ENCODE measurements around the gene SCIMP. TPM values are rescaled to one million over a fixed set of nuclear protein-coding genes. Genes with fewer than 3 reads are reported as not detected.
"Not testable (repeated sequence)": the region's sequence is repeated elsewhere in the genome, so short reads cannot be mapped to it uniquely, and the experiment has no call there.

Gene SCIMP
- total and polyA plus RNA-seq, 12 donors, result 0.11 to 9.7 (median 0.73) TPM

DNA sequence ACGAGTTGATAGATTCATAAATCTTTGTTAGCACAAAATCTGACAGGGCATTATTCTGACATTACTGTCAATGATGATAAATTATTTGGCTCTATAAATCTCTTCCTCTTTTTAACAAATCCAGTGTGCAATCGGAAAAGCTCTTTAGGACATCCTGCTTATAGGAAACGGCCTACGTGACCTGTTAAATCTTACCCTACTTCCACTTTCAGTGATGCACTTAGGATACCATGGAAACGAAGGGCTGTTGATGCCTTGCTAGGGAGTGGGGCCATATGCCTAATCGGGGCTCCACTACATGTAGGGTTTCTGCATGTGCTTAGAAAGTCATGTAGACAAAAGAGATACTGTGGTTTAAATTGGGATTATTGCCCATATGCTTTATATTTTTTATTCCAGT is 70.2 kb downstream of the SCIMP start:
- peak in 1 of 8 donors; percentile 44 for ATAC-seq
- intact Hi-C loops (cut with DNase I), result no loop called here
- 75 to 78% methylated on average over 6 of the region's 6 CpGs for WGBS, 2 donors
- TF ChIP-seq, protein P1, sequence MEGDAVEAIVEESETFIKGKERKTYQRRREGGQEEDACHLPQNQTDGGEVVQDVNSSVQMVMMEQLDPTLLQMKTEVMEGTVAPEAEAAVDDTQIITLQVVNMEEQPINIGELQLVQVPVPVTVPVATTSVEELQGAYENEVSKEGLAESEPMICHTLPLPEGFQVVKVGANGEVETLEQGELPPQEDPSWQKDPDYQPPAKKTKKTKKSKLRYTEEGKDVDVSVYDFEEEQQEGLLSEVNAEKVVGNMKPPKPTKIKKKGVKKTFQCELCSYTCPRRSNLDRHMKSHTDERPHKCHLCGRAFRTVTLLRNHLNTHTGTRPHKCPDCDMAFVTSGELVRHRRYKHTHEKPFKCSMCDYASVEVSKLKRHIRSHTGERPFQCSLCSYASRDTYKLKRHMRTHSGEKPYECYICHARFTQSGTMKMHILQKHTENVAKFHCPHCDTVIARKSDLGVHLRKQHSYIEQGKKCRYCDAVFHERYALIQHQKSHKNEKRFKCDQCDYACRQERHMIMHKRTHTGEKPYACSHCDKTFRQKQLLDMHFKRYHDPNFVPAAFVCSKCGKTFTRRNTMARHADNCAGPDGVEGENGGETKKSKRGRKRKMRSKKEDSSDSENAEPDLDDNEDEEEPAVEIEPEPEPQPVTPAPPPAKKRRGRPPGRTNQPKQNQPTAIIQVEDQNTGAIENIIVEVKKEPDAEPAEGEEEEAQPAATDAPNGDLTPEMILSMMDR (IDR thresholded peaks at IDR 0.05), result no peak
- DNase-seq, result no peak
- no peak overlapping the region for H3K27ac ChIP-seq
- no peaks in the 10 kb centered on the region for H3K36me3 ChIP-seq
- H3K4me3 ChIP-seq, result no peak overlapping the region
- H3K9me3 ChIP-seq, result no peaks in the 10 kb centered on the region
- peaks cover 0 to 14% (median 0%) of the 10 kb centered on the region in 9 donors for H3K4me1 ChIP-seq
- H3K27me3 ChIP-seq, result no peaks in the 10 kb centered on the region

DNA sequence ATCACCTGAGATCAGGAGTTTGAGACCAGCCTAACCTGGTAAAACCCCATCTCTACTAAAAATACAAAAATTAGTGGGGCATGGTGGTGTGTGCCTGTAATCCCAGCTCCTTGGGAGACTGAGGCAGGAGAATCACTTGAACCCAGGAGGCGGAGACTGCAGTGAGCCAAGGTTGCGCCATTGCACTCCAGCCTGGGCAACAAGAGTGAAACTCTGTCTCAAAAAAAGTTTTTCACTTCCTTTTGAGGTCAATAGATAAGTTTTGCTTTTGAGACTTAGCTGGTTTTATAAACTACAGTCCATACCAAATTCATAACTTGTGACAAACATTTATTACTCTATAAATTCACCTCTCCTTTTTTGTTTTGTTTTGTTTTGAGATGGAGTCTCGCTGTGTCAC is 72.9 kb downstream of the SCIMP start:
- peaks cover 0 to 14% (median 0%) of the 10 kb centered on the region in 9 donors for H3K4me1 ChIP-seq
- H3K36me3 ChIP-seq; intact Hi-C loops (cut with DNase I); H3K4me3 ChIP-seq; ATAC-seq; H3K9me3 ChIP-seq; H3K27ac ChIP-seq; H3K27me3 ChIP-seq; DNase-seq: not testable (repeated sequence)
- WGBS, 2 donors, result 85 to 90% methylated on average over 3 of the region's 3 CpGs

- ATAC-seq; H3K4me1 ChIP-seq; H3K4me3 ChIP-seq; intact Hi-C loops (cut with DNase I); H3K27me3 ChIP-seq; DNase-seq; H3K27ac ChIP-seq; H3K36me3 ChIP-seq; H3K9me3 ChIP-seq: not testable (repeated sequence)
- WGBS, 2 donors, result 87 to 91% methylated on average over 1 of the region's 1 CpG
Observed at GRCh38 chr17:5160702-5161101, 74.0 kb downstream of the SCIMP start.

Other genes with a start within 250 kb of the SCIMP start
- 10 to 100 TPM; 26.0 to 42.0 (median 33.7) TPM for gene CAMTA2, start 247.2 kb downstream of the SCIMP start, total RNA-seq
- gene CAMTA2, start 247.2 kb downstream of the SCIMP start, polyA plus RNA-seq, result 10 to 100 TPM; 43.1 to 74.3 TPM
- 1 to 10 TPM; 1.8 to 2.9 (median 2.2) TPM for gene INCA1, start 237.3 kb downstream of the SCIMP start, total RNA-seq
- gene INCA1, start 237.3 kb downstream of the SCIMP start, polyA plus RNA-seq, result 1 to 10 TPM in 1 of 2 donors, under 1 TPM in 1; 0.83 to 7.8 TPM
- 100 to 1,000 TPM; 565 to 826 (median 598) TPM for gene KIF1C, start 236.9 kb downstream of the SCIMP start, total RNA-seq
- 100 to 1,000 TPM; 141 to 158 TPM for gene KIF1C, start 236.9 kb downstream of the SCIMP start, polyA plus RNA-seq
- gene SLC52A1, start 199.4 kb downstream of the SCIMP start, total RNA-seq, result under 1 TPM in 3 of 10 donors, not detected in 7; 0.11 to 0.14 (median 0.12) TPM
- not detected for gene SLC52A1, start 199.4 kb downstream of the SCIMP start, polyA plus RNA-seq
- 10 to 100 TPM in 8 of 10 donors, 1 to 10 TPM in 2; 7.6 to 14.6 (median 12.2) TPM for gene ZFP3, start 156.4 kb downstream of the SCIMP start, total RNA-seq
- 1 to 10 TPM; 3.1 to 4.5 TPM for gene ZFP3, start 156.4 kb downstream of the SCIMP start, polyA plus RNA-seq
- gene ZNF232, start 123.0 kb downstream of the SCIMP start, total RNA-seq, result 1 to 10 TPM; 2.1 to 5.8 (median 4.4) TPM
- gene ZNF232, start 123.0 kb downstream of the SCIMP start, polyA plus RNA-seq, result 1 to 10 TPM; 3.6 to 4.3 TPM
- gene USP6, start 118.8 kb downstream of the SCIMP start, total RNA-seq, result 1 to 10 TPM in 2 of 10 donors, under 1 TPM in 7, not detected in 1; 0.05 to 1.6 (median 0.06) TPM
- gene USP6, start 118.8 kb downstream of the SCIMP start, polyA plus RNA-seq, result under 1 TPM; 0.01 to 0.07 TPM
- 1 to 10 TPM; 4.0 to 9.1 (median 6.7) TPM for gene ZNF594, start 43.0 kb downstream of the SCIMP start, total RNA-seq
- 1 to 10 TPM; 1.4 to 3.6 TPM for gene ZNF594, start 43.0 kb downstream of the SCIMP start, polyA plus RNA-seq
- gene RABEP1, start 47.4 kb upstream of the SCIMP start, total RNA-seq, result 10 to 100 TPM; 51.3 to 69.1 (median 57.6) TPM
- gene RABEP1, start 47.4 kb upstream of the SCIMP start, polyA plus RNA-seq, result 10 to 100 TPM; 19.5 to 24.3 TPM
- 10 to 100 TPM; 23.3 to 41.6 (median 35.3) TPM for gene NUP88, start 184.8 kb upstream of the SCIMP start, total RNA-seq
- 10 to 100 TPM; 55.5 to 59.7 TPM for gene NUP88, start 184.8 kb upstream of the SCIMP start, polyA plus RNA-seq
- gene RPAIN, start 185.3 kb upstream of the SCIMP start, total RNA-seq, result 10 to 100 TPM; 22.6 to 36.1 (median 29.0) TPM
- gene RPAIN, start 185.3 kb upstream of the SCIMP start, polyA plus RNA-seq, result 10 to 100 TPM; 30.0 to 47.0 TPM
- 100 to 1,000 TPM; 101 to 144 (median 137) TPM for gene C1QBP, start 204.3 kb upstream of the SCIMP start, total RNA-seq
- 100 to 1,000 TPM in 1 of 2 donors, 10 to 100 TPM in 1; 59.9 to 159 TPM for gene C1QBP, start 204.3 kb upstream of the SCIMP start, polyA plus RNA-seq
- 1 to 10 TPM; 4.9 to 8.6 (median 6.7) TPM for gene DHX33, start 234.1 kb upstream of the SCIMP start, total RNA-seq
- gene DHX33, start 234.1 kb upstream of the SCIMP start, polyA plus RNA-seq, result 1 to 10 TPM; 3.0 to 4.1 TPM